Stimulated activated naive CD8-positive, alpha-beta T cell treated with anti-CD3 and anti-CD28 coated beads, Interleukin-15, Interleukin-2, amounts not matched to agents 100 ng/mL and 50 ng/mL, for 24 hours (primary cell): ENCODE results near the gene SMIM8.

ENCODE experiments used
- H3K27ac Mint-ChIP-seq: one replicate; pipeline ENCODE4 v1.8.0; 2021; ENCODE audit warnings: mild to moderate bottlenecking, mixed read lengths
- H3K27me3 Mint-ChIP-seq: one replicate; pipeline ENCODE4 v1.8.0; 2021; ENCODE audit warnings: mixed read lengths
- H3K36me3 Mint-ChIP-seq: one replicate; pipeline ENCODE4 v1.8.0; 2021; ENCODE audit warnings: low read depth, mixed read lengths
- H3K4me1 Mint-ChIP-seq: one replicate; pipeline ENCODE4 v1.8.0; 2021; ENCODE audit warnings: low read depth, mixed read lengths
- H3K4me3 Mint-ChIP-seq: one replicate; pipeline ENCODE4 v1.8.0; 2021; ENCODE audit warnings: mild to moderate bottlenecking, mixed read lengths
- H3K9me3 Mint-ChIP-seq: one replicate; pipeline ENCODE4 v1.8.0; 2021; ENCODE audit warnings: mixed read lengths

The SMIM8 gene

DNA sequence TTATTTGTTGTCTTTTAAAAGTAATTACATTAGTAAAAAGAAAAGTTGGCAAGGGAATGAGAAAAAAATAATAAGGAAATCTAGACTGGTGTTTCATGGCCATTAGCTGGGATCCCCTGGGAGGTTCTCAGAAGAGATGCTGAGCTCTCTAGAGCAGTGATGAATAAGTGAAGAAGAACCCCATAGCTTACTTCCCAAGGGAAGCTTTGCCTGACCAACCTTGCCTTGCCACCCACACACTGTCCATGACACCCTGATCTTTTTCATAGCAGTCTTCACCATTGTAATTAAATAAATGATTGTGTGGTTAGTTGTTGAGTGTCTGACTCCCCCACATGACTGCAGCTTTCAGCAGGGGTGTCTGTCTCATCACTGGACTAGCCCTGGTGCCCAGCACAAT, 28.1 kb downstream of the SMIM8 start:
- Mint-ChIP-seq H3K4me3 (no peak overlapping the region), H3K36me3 (no peaks in the 10 kb centered on the region), H3K27me3 (no peaks in the 10 kb centered on the region), H3K27ac (no peak overlapping the region), H3K4me1 (no peaks in the 10 kb centered on the region), H3K9me3 (no peaks in the 10 kb centered on the region)

DNA sequence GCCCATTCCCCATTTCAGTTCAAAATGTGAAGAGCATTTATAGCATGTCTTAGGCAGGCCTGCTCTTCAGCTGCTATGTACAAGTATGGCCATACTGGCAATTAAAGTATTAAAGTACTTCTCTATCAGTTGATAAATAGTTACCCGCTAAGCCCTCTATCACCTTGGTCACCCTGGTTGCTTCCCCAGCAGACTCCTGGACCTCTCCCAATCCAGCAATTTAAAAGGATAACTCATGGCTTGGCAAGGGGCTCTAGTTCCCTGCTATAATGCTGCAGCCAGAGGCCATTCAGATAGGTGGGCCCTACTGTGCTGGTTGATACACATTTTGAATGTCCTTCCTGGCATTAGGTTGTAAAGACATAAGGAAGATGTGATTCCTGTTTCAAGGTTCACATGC, 29.2 kb downstream of the SMIM8 start:
- no peak overlapping the region for H3K4me3 Mint-ChIP-seq
- H3K27me3 Mint-ChIP-seq: no peaks in the 10 kb centered on the region

GRCh38 chr6:87356181-87356580, 33.8 kb downstream of the SMIM8 start:
- Mint-ChIP-seq H3K27ac (no peak overlapping the region), H3K27me3 (no peaks in the 10 kb centered on the region), H3K4me1 (no peaks in the 10 kb centered on the region), H3K4me3 (no peak overlapping the region), H3K36me3 (peaks cover 12% of the 10 kb centered on the region), H3K9me3 (no peaks in the 10 kb centered on the region)

More for the DNA sequence above, 29.2 kb downstream of the SMIM8 start:
- H3K9me3 Mint-ChIP-seq: no peaks in the 10 kb centered on the region
- H3K36me3 Mint-ChIP-seq: no peaks in the 10 kb centered on the region
- H3K27ac Mint-ChIP-seq: no peak overlapping the region
- no peaks in the 10 kb centered on the region for H3K4me1 Mint-ChIP-seq

GRCh38 chr6:87357479-87358196, 35.2 kb downstream of the SMIM8 start:
- no peaks in the 10 kb centered on the region for H3K9me3 Mint-ChIP-seq

DNA sequence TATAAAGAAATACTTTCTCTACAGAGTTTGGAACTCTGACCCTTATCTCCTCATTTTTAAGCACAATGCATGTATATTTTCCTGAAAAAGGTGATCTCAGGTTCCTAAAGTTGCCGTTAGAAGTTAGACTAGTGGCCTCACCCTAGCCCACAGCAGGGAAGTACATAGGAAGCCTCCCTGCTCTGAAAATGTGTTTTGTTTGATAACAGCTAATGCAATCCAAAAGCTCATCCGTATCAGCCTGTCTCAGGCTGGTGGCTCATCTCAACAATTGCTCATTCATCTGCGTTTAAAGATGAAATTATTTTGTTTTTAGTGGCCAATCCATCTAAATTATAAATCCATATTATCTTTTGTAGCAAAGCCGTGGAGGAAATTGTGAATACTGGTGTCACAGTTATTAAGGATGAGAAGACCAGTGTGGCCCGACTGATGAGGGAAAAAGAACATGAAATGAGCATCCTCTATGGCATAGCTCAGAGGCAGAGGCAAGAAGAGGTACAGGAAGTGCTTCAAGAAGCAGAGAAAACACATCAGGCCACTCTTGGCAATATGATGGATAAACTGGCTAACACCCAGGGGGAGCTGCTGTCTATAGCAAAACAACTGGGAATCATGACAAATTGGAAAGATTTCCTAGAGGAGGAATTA, 42.3 kb downstream of the SMIM8 start:
- Mint-ChIP-seq H3K4me3 (no peak overlapping the region), H3K4me1 (no peaks in the 10 kb centered on the region), H3K27ac (no peak overlapping the region), H3K27me3 (no peaks in the 10 kb centered on the region), H3K9me3 (peaks cover 5% of the 10 kb centered on the region), H3K36me3 (peaks cover 19% of the 10 kb centered on the region)

More at GRCh38 chr6:87357479-87358196, 35.2 kb downstream of the SMIM8 start:
- no peak overlapping the region for H3K27ac Mint-ChIP-seq
- H3K27me3 Mint-ChIP-seq: no peaks in the 10 kb centered on the region
- no peak overlapping the region for H3K4me3 Mint-ChIP-seq
- no peaks in the 10 kb centered on the region for H3K4me1 Mint-ChIP-seq
- H3K36me3 Mint-ChIP-seq: peaks cover 12% of the 10 kb centered on the region

- no peak overlapping the region for H3K4me3 Mint-ChIP-seq
- H3K9me3 Mint-ChIP-seq: peaks cover 9% of the 10 kb centered on the region
Measured at GRCh38 chr6:87366072-87366827, 43.9 kb downstream of the SMIM8 start.

DNA sequence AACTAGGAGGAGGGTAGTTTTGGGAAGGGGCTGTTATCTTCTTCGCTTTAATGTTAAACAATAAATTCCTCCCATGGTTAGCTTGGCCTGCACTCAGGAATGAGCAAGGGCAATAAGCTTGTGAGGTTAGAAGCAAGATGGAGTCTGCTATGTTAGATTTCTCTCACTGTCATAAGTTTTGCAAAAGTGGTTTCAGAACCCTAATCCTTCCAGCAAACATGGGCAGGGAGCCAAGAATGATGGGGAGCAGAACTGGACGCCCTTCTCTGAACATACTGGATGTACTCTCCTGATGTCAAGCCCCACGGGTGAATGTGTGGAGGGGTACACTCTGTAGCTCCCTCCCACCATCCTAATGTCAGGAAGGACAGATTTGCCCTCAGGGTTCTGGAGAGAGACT, 44.5 kb downstream of the SMIM8 start:
- H3K36me3 Mint-ChIP-seq: peaks cover 13% of the 10 kb centered on the region
- H3K27ac Mint-ChIP-seq: no peak overlapping the region
- no peaks in the 10 kb centered on the region for H3K27me3 Mint-ChIP-seq
- no peaks in the 10 kb centered on the region for H3K4me1 Mint-ChIP-seq
- H3K9me3 Mint-ChIP-seq: peaks cover 9% of the 10 kb centered on the region
- H3K4me3 Mint-ChIP-seq: no peak overlapping the region

More at GRCh38 chr6:87366072-87366827, 43.9 kb downstream of the SMIM8 start:
- no peaks in the 10 kb centered on the region for H3K27me3 Mint-ChIP-seq
- no peaks in the 10 kb centered on the region for H3K4me1 Mint-ChIP-seq
- peaks cover 13% of the 10 kb centered on the region for H3K36me3 Mint-ChIP-seq
- H3K27ac Mint-ChIP-seq: no peak overlapping the region

DNA sequence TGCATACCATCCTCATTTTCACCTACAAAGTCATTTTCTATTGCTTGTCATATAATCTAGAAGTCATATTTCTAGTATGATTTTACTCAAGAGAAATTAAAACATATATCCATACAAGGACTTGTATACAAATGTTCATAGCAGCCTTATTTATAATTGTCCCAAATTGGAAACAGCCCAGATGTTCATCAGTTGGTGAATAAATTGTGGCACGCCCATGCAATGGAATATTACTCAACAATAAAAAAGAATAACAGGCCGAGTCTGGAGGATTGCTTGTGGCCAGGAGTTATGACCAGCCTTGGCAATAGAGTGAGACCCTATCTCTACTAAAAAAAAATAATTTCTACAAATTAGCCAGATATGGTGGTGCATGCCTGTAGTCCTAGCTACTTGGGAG, 51.0 kb downstream of the SMIM8 start:
- H3K4me1 Mint-ChIP-seq: no peaks in the 10 kb centered on the region
- H3K27ac Mint-ChIP-seq: no peak overlapping the region
- no peaks in the 10 kb centered on the region for H3K27me3 Mint-ChIP-seq
- H3K36me3 Mint-ChIP-seq: peaks cover 4% of the 10 kb centered on the region
- no peak overlapping the region for H3K4me3 Mint-ChIP-seq
- H3K9me3 Mint-ChIP-seq: peaks cover 6% of the 10 kb centered on the region

DNA sequence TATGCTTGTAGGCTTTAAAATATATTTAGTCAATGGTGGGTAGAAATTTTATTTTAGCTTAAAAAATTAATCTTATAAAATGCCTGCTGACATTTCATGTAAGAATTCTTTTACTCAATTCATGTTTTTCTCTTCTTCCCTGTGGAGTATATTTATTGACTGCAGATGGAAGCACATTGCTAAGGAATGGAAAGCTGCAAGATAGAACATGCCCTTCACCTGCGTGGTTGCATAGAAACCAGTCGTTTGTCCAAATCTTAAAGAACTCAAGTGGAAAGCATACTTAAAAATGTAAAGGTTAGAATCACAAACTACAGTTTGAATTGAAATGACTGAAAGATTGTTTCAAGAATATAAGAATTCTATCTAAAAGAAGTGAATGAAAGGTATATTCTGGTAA, 52.9 kb downstream of the SMIM8 start:
- H3K27me3 Mint-ChIP-seq: no peaks in the 10 kb centered on the region
- no peaks in the 10 kb centered on the region for H3K4me1 Mint-ChIP-seq
- no peak overlapping the region for H3K4me3 Mint-ChIP-seq

DNA sequence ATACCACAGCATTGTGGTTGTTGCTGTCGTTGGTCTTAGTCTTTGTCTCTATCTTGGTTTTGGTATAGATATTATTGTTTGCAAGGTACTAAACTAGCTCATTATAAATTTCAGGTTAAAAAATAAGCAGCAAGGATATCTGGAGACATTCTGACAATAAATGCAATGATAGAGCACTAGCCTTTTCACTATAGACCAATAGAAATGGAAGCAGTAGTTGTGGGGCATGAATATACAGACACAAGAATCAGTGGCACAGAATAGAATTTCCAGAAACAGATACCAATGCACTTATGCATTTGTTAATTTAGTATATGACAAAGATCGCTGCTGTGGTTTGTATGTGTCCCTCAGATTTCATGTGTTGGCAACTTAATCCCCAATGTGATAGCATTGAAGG, 54.3 kb downstream of the SMIM8 start:
- Mint-ChIP-seq H3K36me3 (no peaks in the 10 kb centered on the region), H3K4me3 (no peak overlapping the region), H3K4me1 (no peaks in the 10 kb centered on the region)

More for the DNA sequence above, 52.9 kb downstream of the SMIM8 start:
- Mint-ChIP-seq H3K36me3 (no peaks in the 10 kb centered on the region), H3K27ac (no peak overlapping the region), H3K9me3 (no peaks in the 10 kb centered on the region)

GRCh38 chr6:87378947-87379346, 56.6 kb downstream of the SMIM8 start:
- Mint-ChIP-seq H3K36me3 (no peaks in the 10 kb centered on the region), H3K9me3 (no peaks in the 10 kb centered on the region), H3K4me1 (no peaks in the 10 kb centered on the region), H3K27me3 (no peaks in the 10 kb centered on the region), H3K27ac (peak overlapping the region; percentile 32), H3K4me3 (no peak overlapping the region)

More for the DNA sequence above, 54.3 kb downstream of the SMIM8 start:
- no peaks in the 10 kb centered on the region for H3K9me3 Mint-ChIP-seq
- no peak overlapping the region for H3K27ac Mint-ChIP-seq
- no peaks in the 10 kb centered on the region for H3K27me3 Mint-ChIP-seq

- H3K9me3 Mint-ChIP-seq: no peaks in the 10 kb centered on the region
- no peaks in the 10 kb centered on the region for H3K4me1 Mint-ChIP-seq
- H3K27me3 Mint-ChIP-seq: no peaks in the 10 kb centered on the region
Measured at GRCh38 chr6:87382861-87383260, 60.5 kb downstream of the SMIM8 start.

GRCh38 chr6:87384038-87384437, 61.6 kb downstream of the SMIM8 start:
- no peaks in the 10 kb centered on the region for H3K9me3 Mint-ChIP-seq
- H3K27me3 Mint-ChIP-seq: no peaks in the 10 kb centered on the region
- H3K36me3 Mint-ChIP-seq: no peaks in the 10 kb centered on the region
- H3K4me3 Mint-ChIP-seq: no peak overlapping the region
- H3K4me1 Mint-ChIP-seq: no peaks in the 10 kb centered on the region
- no peak overlapping the region for H3K27ac Mint-ChIP-seq

More at GRCh38 chr6:87382861-87383260, 60.5 kb downstream of the SMIM8 start:
- H3K36me3 Mint-ChIP-seq: no peaks in the 10 kb centered on the region
- H3K4me3 Mint-ChIP-seq: no peak overlapping the region
- no peak overlapping the region for H3K27ac Mint-ChIP-seq

DNA sequence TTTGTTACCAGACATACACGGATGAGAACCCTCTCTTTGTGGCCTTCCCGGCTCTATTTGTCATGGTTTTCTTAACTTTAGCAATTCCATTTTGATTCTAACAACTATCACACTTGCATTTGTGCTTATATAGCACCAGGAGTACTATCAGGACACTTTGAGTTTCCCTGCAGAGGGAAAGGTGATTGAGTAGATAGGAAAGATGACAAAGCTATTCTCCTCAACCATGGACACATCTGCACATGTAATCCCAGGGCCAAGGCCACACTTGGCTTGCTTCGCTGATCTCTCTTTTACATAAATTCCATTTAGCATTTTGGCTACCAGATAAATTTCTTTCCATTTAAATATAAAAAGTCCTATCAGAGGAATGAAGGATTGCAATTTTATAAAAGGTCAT, 62.1 kb downstream of the SMIM8 start:
- H3K36me3 Mint-ChIP-seq: no peaks in the 10 kb centered on the region
- H3K9me3 Mint-ChIP-seq: no peaks in the 10 kb centered on the region

GRCh38 chr6:87391334-87391733, 68.9 kb downstream of the SMIM8 start:
- H3K27me3 Mint-ChIP-seq: no peaks in the 10 kb centered on the region
- H3K4me3 Mint-ChIP-seq: no peak overlapping the region
- H3K36me3 Mint-ChIP-seq: no peaks in the 10 kb centered on the region
- no peaks in the 10 kb centered on the region for H3K4me1 Mint-ChIP-seq
- H3K27ac Mint-ChIP-seq: no peak overlapping the region
- H3K9me3 Mint-ChIP-seq: no peaks in the 10 kb centered on the region

More for the DNA sequence above, 62.1 kb downstream of the SMIM8 start:
- Mint-ChIP-seq H3K4me1 (no peaks in the 10 kb centered on the region), H3K4me3 (no peak overlapping the region), H3K27me3 (no peaks in the 10 kb centered on the region), H3K27ac (no peak overlapping the region)
